HG02981 (cell line): ENCODE measurements around the gene MAPK14.

ENCODE experiments used
- ATAC-seq: cut with Tn5 transposase; IDR thresholded peaks from one replicate; pipeline ENCODE4 v1.9.1; 2021; ENCODE audit warnings: mild to moderate bottlenecking, moderate library complexity; ENCODE audit not compliant: unreplicated experiment

MAPK14 gene

GRCh38 chr6:36034441-36034840 is 6.8 kb downstream of the MAPK14 start:
- ATAC-seq, result no peak

GRCh38 chr6:36035225-36035624 is 7.6 kb downstream of the MAPK14 start:
- no peak for ATAC-seq

GRCh38 chr6:36038120-36038876 is 10.7 kb downstream of the MAPK14 start:
- ATAC-seq, result no peak

GRCh38 chr6:36039112-36039511 is 11.5 kb downstream of the MAPK14 start:
- no peak for ATAC-seq

GRCh38 chr6:36040958-36041357 is 13.3 kb downstream of the MAPK14 start:
- no peak for ATAC-seq

DNA sequence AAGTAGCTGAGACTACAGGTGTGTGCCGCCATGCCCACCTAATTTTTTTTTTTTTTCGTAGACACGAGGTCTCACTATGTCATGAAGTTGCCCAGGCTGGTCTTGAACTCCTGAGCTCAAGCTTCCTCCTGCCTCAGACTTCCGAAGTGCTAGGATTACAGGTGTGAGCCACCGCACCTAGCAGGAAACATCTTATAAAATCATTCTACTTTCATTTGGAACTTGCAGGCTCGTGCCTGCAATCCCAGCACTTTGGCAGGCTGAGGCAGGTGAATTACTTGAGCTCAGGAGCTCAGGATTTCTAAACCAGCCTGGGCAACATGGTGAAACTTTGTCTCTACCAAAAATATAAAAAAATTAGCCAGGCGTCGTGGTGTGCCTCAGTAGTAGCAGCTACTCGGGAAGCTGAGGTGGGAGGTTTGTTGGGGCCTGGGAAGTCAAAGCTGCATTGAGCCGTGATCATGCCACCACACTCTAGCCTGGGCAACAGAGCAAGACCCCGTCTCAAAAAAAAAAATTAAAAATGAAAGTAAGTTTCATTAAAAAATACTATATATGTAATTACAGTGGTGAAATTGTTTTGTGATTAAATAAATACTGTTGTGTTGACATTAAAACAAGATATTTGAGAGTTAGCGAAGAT is 15.1 kb downstream of the MAPK14 start:
- ATAC-seq, result no peak

- no peak for ATAC-seq
Observed at GRCh38 chr6:36049582-36049981, 22.0 kb downstream of the MAPK14 start.

- no peak for ATAC-seq
Observed at GRCh38 chr6:36050305-36050704, 22.7 kb downstream of the MAPK14 start.

- ATAC-seq, result no peak
Observed at GRCh38 chr6:36050947-36051710, 23.5 kb downstream of the MAPK14 start.

DNA sequence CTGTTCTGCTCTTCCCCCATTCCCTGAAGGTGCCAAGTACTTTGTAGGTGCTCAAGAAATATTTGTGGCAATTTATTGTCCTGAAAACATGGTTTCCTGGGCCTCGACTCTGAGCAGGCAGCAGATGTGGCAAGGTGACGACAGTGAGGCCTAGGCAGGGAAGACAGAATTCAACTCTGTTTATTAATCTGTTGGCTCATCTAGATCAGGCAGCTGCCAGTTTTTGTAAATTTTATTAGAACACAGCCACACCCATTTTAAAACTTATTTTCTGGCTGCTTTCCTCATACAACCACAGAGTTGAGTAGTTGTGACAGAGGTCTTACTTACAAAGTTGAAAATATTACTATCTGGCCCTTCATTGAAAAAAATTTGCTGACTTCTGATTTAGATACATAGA is 24.5 kb downstream of the MAPK14 start:
- ATAC-seq, result no peak

DNA sequence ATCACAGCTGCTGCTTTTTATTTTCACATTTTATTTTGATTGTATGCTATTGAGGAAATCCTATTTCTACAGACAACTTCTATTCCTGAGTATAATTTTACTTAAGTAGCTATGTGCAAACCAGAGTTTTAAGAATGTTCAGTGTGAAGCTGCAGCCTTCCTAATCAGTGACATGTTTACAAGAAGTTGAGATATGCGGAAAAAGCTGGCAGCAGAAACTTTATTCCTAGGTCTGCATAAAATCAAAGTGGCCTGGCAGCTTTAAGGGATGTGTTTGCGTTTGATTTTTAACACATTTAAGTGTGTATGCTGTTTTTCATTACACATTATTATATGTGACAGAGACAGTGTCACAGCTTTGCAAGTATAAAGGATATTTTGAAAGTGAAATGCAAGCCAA is 26.3 kb downstream of the MAPK14 start:
- ATAC-seq, result no peak

- no peak for ATAC-seq
Observed at GRCh38 chr6:36054415-36054814, 26.8 kb downstream of the MAPK14 start.

- ATAC-seq, result no peak
Observed at GRCh38 chr6:36054956-36055355, 27.3 kb downstream of the MAPK14 start.

DNA sequence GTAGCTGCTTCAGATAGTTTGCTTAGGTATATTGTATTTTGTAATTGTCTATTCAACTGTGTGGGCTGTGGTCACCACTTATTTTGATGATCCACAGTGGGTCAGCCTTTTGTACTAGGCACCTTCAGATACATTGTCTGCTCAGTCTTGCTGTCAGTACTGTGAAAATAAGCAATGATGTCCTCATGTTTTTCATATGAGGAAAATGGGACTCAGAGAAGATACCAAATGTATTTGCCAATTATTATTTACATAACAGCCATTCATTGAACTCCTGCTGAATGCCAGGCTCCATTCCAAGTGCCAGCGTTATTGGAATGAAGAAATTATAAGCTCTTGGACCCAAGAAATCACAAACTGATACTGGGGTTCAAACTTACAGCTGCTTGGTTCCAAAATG is 28.6 kb downstream of the MAPK14 start:
- ATAC-seq, result no peak

- no peak for ATAC-seq
Observed at GRCh38 chr6:36061236-36061635, 33.6 kb downstream of the MAPK14 start.

DNA sequence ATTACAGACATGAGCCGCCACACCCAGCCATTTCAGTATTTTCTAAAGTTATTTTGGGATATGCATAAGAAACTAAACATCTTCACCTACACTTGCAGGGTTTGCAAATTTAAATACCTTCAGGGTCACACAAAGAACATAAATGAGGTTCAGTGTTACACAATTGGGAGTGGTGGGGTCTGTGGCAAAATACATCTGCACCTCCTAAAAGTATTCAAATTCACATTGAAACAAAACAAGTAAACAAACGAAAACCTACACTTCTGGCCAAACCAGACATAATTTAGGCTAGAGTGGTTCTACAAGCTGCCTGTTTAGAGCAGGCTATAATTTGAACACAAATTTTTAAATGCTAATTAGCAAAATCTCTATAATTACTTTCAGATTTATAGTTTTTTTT is 34.6 kb downstream of the MAPK14 start:
- no peak for ATAC-seq

GRCh38 chr6:36063318-36064060 is 35.9 kb downstream of the MAPK14 start:
- ATAC-seq, result no peak

DNA sequence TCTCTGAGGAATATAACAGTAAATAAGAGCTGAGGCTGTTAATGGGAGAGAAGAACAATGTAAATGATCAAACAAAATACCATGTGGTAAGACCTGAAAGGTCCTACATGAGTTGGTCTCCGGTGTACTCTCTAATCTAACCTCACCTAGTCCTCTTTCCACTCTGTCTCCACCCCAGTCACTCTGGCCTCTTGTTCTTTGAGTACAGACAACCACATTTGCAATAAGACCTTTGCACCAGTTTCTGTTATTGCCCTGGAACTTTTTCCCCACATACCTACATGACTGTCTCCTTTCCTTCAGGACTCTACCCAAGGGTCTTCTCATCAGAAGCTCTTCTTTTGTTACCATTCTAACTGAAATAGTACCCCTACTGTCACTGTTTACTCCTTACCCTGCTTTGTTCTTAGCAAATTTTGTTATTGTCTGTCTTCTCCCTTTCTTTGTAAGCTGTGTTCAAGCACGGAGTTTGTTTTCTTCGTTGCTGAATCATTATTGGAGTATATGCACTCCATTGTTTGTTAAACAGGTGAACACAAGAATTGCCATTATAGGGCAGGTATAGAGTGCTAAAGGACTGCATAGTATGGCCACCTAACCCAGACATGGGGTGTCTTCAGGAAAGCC is 37.3 kb downstream of the MAPK14 start:
- no peak for ATAC-seq

GRCh38 chr6:36065916-36066315 is 38.3 kb downstream of the MAPK14 start:
- no peak for ATAC-seq

DNA sequence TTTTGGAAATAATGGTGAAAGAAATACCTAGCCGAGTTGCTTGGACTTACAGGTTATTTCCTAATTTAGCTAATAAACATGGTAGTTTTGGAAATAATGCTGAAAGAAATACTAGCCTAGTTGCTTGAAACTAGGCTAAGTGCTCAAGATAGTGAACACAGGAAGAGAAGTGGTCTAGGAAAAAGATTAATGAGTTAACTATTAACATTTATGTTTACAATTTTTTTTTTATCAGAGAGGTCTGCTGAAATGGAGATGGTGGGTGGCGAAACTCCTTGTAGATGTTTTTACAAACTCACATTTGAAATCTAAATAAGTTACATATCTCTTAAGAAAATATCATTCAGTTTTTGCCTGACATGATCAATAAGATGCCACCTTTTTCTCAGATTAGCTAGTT is 39.2 kb downstream of the MAPK14 start:
- no peak for ATAC-seq
